AG09319 (cell line): Measurements from ENCODE around the gene DAPK2.

Source experiments
- DNase-seq: peaks from one replicate; pipeline ENCODE4 v3.0.0-alpha.2; 2010; ENCODE audit warnings: low read depth; ENCODE audit errors: extremely low read depth
- TF ChIP-seq, protein P1 (sequence below): IDR thresholded peaks from 2 replicates; pipeline ENCODE4 v1.5.1; 2011; ENCODE audit warnings: low read depth, mild to moderate bottlenecking, inconsistent platforms, low read length, moderate library complexity

Gene DAPK2

DNA sequence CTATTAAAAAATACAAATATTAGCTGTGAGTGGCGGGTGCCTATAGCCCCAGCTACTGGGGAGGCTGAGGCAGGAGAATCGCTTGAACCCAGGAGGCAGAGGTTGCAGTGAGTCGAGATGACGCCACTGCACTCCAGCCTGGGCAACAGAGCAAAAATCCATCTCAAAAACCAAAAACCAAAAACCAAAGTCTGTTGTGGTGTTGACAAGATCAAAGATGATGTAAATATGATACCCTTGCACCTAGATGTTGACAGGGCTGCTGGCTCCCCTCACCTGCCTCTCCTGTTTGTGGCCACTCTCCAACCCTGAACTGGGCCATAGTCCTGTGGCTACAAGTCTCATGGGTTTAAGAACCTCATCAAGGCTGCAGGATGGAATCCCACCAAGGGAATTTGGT lies 16.2 kb downstream of the DAPK2 start:
- DNase-seq: no peak
- TF ChIP-seq, protein P1, sequence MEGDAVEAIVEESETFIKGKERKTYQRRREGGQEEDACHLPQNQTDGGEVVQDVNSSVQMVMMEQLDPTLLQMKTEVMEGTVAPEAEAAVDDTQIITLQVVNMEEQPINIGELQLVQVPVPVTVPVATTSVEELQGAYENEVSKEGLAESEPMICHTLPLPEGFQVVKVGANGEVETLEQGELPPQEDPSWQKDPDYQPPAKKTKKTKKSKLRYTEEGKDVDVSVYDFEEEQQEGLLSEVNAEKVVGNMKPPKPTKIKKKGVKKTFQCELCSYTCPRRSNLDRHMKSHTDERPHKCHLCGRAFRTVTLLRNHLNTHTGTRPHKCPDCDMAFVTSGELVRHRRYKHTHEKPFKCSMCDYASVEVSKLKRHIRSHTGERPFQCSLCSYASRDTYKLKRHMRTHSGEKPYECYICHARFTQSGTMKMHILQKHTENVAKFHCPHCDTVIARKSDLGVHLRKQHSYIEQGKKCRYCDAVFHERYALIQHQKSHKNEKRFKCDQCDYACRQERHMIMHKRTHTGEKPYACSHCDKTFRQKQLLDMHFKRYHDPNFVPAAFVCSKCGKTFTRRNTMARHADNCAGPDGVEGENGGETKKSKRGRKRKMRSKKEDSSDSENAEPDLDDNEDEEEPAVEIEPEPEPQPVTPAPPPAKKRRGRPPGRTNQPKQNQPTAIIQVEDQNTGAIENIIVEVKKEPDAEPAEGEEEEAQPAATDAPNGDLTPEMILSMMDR: no peak

DNA sequence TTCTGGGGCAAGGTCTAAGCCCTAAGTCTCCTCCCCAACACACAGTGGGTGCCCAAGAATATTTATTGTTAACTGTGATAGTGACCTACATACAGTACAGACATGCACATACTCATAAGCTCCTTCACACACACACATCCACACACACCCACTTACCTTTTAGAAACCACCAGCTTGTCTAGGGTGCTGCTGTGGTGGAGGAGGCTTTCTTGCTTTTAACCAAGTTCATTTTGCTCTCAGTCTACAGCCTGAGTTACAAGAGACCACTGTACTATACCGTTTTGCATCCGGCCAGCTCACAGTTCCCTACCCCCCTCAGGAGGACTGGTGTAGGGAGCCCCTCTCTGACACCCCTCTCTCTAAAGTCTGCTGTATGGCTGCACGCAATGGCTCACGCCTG lies 16.7 kb downstream of the DAPK2 start:
- TF ChIP-seq, protein P1: no peak
- DNase-seq: no peak

DNA sequence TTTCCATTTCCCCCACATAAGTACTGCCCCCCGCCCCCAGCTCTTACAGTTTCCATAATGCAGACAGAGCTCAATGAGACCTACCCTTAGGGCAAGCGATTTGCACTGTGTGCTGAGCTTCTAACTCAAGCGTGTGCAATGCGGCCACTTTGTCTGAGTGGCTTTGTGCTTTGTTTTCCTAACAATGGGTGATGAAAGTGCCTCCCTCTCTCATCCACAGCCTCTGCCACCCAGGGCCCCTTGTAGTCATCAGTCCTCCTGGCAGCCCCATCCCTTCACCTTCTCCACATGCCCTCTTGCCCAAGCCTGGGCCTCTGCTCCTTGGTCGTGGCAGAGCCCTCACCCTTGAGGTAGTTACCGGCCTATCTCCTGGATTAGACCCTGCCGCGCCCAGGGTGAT lies 17.2 kb downstream of the DAPK2 start:
- DNase-seq: no peak
- TF ChIP-seq, protein P1: no peak

DNA sequence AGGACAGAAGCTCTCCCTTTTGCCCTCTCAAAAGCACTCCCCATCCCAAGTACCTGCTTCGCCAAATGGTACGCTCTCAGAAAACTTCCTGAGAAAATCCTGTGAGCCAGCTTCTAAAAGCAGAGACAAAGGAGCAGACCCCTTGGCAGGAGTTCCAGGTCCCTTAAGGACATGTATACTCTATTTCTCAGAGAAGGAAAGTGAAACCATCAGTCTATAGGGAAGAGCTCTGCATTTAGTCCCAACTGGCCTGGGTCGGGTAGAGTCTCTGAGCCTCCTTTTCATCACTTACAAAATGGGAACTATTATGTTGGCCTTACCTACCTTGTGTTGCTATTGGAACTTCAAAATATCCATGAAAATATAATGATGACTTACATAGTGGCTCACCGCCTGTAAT lies 19.7 kb downstream of the DAPK2 start:
- TF ChIP-seq, protein P1: no peak
- DNase-seq: no peak

DNA sequence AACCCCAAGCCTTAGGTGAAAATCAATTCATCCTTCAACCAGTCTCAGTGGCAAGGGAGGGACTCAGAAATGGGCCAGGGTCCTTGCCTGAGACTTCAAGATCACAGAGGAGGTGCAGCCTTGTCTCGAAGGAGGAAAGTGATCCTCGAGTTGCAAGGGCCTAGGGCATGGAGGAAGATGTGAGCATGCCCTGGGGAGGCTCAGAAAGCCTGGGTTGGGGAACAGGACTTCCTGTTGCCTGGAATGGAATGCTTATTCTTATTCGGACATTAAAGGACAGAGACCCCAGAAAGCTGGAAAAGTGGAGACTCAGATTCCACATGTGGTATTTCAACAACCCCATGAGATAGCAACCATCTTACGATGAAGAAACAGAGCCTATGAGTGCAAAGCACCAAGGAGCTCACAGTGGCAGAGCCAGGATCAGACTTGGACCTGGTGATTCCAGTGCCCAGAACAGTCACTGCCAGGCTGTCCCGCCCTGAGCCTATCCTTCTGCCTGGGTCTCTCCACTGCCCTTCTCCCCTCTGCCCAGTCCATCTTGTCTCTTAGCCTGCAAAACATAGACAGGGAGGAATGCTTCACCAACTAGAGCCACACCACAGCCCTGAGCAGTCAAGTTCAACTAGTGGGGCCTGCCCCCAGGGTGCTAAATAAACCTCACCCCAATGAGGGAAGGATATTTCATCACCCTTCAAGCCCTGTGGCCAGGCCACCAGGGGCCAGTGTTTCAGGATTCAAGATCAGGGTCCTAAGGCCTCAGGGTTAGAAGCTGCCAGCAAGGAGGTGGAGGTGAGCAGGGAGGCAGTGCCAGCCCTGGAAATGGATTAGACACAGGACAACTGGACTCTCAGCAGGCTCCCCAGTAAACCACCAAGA lies 21.9 kb downstream of the DAPK2 start:
- DNase-seq: no peak

DNA sequence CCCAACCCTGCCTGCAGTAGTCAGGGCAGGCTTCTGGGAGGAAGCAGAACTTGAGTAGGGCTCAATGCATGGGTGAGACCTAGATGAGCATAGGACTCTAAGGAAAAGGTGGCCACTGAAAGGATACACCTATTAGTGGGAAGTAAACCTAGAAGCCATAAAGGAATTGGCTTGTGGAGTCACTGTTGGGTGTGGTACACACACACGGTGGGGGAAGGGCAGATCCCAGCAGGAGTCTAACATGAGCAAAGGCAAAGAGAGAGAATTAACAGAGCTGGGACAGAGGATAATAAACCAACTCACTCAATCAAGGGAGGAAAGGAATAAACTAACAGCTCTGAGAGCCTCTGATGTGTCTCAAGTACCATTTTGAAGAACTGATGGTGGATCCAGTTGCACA lies 23.1 kb downstream of the DAPK2 start:
- DNase-seq: no peak
- TF ChIP-seq, protein P1: no peak

More for the DNA sequence above, 21.9 kb downstream of the DAPK2 start:
- TF ChIP-seq, protein P1: no peak

DNA sequence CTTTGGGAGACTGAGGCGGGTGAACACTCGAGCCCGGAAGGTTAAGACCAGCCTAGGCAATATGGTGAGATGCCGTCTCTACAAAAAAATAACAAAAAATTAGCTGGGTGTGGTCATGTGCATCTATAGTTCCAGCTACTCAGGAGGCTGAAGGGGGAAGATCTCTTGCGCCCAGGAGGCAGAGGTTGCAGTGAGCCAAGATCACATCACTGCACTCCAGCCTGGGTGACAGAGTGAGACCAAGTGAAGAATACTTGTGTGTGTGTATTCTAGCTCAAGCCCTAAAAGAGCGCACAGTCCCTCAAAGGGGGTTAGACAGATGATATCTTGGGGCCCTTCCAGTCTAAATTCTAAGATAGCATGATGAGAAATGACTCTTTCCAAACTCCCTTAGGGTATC lies 23.7 kb downstream of the DAPK2 start:
- TF ChIP-seq, protein P1: no peak

More for the DNA sequence above, 23.7 kb downstream of the DAPK2 start:
- DNase-seq: no peak
